B cell (primary cell): Measurements from ENCODE around the gene FANCD2. TPM values are rescaled to one million over a fixed set of nuclear protein-coding genes. Genes with fewer than 3 reads are reported as not detected.

Source experiments
- ATAC-seq: fragments of 200-7000 bp; cut with Tn5 transposase; one replicate; pipeline ENCODE4 v1.10.0; 2021; ENCODE audit warnings: low read depth, mild to moderate bottlenecking, moderate number of reproducible peaks, moderate library complexity
- CTCF ChIA-PET: fragments of 350-600 bp; sonication (Branson Sonifier 250); formaldehyde crosslinking; loops from one replicate; lab custom pipeline; 2021; ENCODE audit warnings: antibody characterized with exemption, inconsistent platforms; lab: Charles Lee
- POLR2A ChIA-PET: fragments of 350-600 bp; sonication (Branson Sonifier 250); formaldehyde crosslinking; loops from one replicate; lab custom pipeline; 2021; ENCODE audit warnings: antibody characterized with exemption; lab: Charles Lee
- DNase-seq: peaks from one replicate; pipeline ENCODE4 v3.0.0; 2013
- H2AFZ ChIP-seq: 2 replicates; pipeline ENCODE4 v1.6.1; 2012; ENCODE audit warnings: mild to moderate bottlenecking, low read depth, low read length; ENCODE audit not compliant: insufficient read depth, poor library complexity, severe bottlenecking
- H3K27ac ChIP-seq, 2 donors: 1 replicate in 1 of 2; 2 replicates in 1 of 2; pipeline ENCODE4 v1.5.1; 2012 to 2013; ENCODE audit warnings: low read length in 2 of 2, mild to moderate bottlenecking in 2 of 2, moderate library complexity in 1 of 2
- H3K27me3 ChIP-seq, 4 experiments: fragments of 200-600 bp in 1 of 4; sonication (generic) in 1 of 4; replicated peaks in 1 of 4; 1 replicate in 2 of 4; 2 replicates in 2 of 4; pipeline versions ENCODE4 v1.6.1 to v1.7.0; 2013 to 2016; ENCODE audit warnings: low read length in 3 of 4, mild to moderate bottlenecking in 2 of 4, mixed read lengths in 1 of 4, moderate library complexity in 1 of 4; ENCODE audit not compliant: insufficient read depth in 4 of 4, control insufficient read depth in 3 of 4; ENCODE audit errors: control extremely low read depth in 1 of 4
- H3K36me3 ChIP-seq, 2 experiments: replicated peaks in 1 of 2; 1 replicate in 1 of 2; 2 replicates in 1 of 2; pipeline versions ENCODE4 v1.6.1 to v1.7.1; 2013; ENCODE audit warnings: low read length in 1 of 2; ENCODE audit not compliant: insufficient read depth in 2 of 2, control insufficient read depth in 1 of 2; ENCODE audit errors: control extremely low read depth in 1 of 2, extremely low read depth in 1 of 2
- H3K4me1 ChIP-seq, 2 donors: fragments of 200-600 bp in 1 of 2; sonication (generic) in 1 of 2; 1 replicate in 1 of 2; 2 replicates in 1 of 2; pipeline versions ENCODE4 v1.5.1 to v1.6.1; 2013 to 2017; ENCODE audit warnings: low read length in 2 of 2; ENCODE audit not compliant: control insufficient read depth in 2 of 2, insufficient read depth in 2 of 2
- H3K4me2 ChIP-seq: replicated peaks from 2 replicates; pipeline ENCODE3; 2012; ENCODE audit warnings: mild to moderate bottlenecking, low read depth, low read length; ENCODE audit not compliant: poor library complexity, severe bottlenecking
- H3K4me3 ChIP-seq, 5 experiments: fragments of 200-600 bp in 1 of 5; sonication (generic) in 1 of 5; 1 replicate in 3 of 5; 2 replicates in 2 of 5; pipeline versions ENCODE4 v1.5.1 to v1.7.0; 2011 to 2016; ENCODE audit warnings: low read length in 4 of 5, mild to moderate bottlenecking in 4 of 5, low read depth in 2 of 5, control low read depth in 1 of 5, moderate library complexity in 1 of 5; ENCODE audit not compliant: insufficient read depth in 1 of 5; ENCODE audit errors: control extremely low read depth in 1 of 5, extremely low read depth in 1 of 5
- H3K79me2 ChIP-seq: fragments of 200-600 bp; sonication (generic); one replicate; pipeline ENCODE4 v1.6.0; 2016; ENCODE audit warnings: low read length; ENCODE audit not compliant: control insufficient read depth, insufficient read depth
- H3K9ac ChIP-seq: fragments of 200-600 bp; sonication (generic); 2 replicates; pipeline ENCODE4 v1.6.1; 2017; ENCODE audit warnings: mild to moderate bottlenecking, low read length, moderate library complexity
- H3K9me3 ChIP-seq, 3 donors: one replicate each; pipeline versions ENCODE4 v1.6.1 to v1.7.1; 2013; ENCODE audit warnings: low read length in 2 of 3; ENCODE audit not compliant: control insufficient read depth in 2 of 3, insufficient read depth in 1 of 3; ENCODE audit errors: control extremely low read depth in 1 of 3
- H4K20me1 ChIP-seq: 2 replicates; pipeline ENCODE4 v1.6.0; 2012; ENCODE audit warnings: mild to moderate bottlenecking, low read length; ENCODE audit not compliant: insufficient read depth, control insufficient read depth, poor library complexity, severe bottlenecking
- H3K27ac Mint-ChIP-seq: one replicate; pipeline ENCODE4 v1.8.0; 2021; ENCODE audit warnings: mixed read lengths
- H3K27me3 Mint-ChIP-seq: one replicate; pipeline ENCODE4 v1.8.0; 2021; ENCODE audit warnings: mixed read lengths
- H3K4me1 Mint-ChIP-seq: one replicate; pipeline ENCODE4 v1.8.0; 2021; ENCODE audit warnings: mixed read lengths
- H3K4me3 Mint-ChIP-seq: one replicate; pipeline ENCODE4 v1.8.0; 2021; ENCODE audit warnings: mixed read lengths
- H3K9me3 Mint-ChIP-seq: one replicate; pipeline ENCODE4 v1.8.0; 2022; ENCODE audit warnings: mixed read lengths; ENCODE audit not compliant: insufficient read depth
- CTCF ChIP-seq: fragments of 200-600 bp; IDR thresholded peaks from one replicate; pipeline ENCODE4 v1.8.0; 2022; ENCODE audit warnings: antibody characterized with exemption, mild to moderate bottlenecking
- EZH2 ChIP-seq: IDR thresholded peaks from 2 replicates; pipeline ENCODE4 v1.6.1; 2012; ENCODE audit warnings: borderline replicate concordance, low read depth, mild to moderate bottlenecking, moderate library complexity, low read length; ENCODE audit not compliant: insufficient read depth, poor library complexity, severe bottlenecking
- WGBS: methylation state at CpG from one replicate; pipeline ENCODE4 v1.1.5; 2013; ENCODE audit warnings: missing lambda C conversion rate; ENCODE audit not compliant: insufficient coverage; 5-methylcytosine and 5-hydroxymethylcytosine counted together
- intact Hi-C: fragments of 100-400 bp; cut with micrococcal nuclease; formaldehyde crosslinking; loops from one replicate; pipeline ENCODE4 v1.10.0; 2022
- polyA plus RNA-seq: library from polyadenylated mRNA; depleted of rRNA; stranded (reverse); fragments of >200 nt; gene quantifications from 2 replicates; pipeline ENCODE4 v1.2.3, GENCODE V29; 2012
- total RNA-seq, 2 donors: library from RNA; stranded (reverse); fragments of 120-200 nt in 1 of 2; gene quantifications; 1 replicate in 1 of 2; 2 replicates in 1 of 2; pipeline versions ENCODE4 v1.2.3 to v1.2.4, GENCODE V29; 2013 to 2022

FANCD2 gene
- total and polyA plus RNA-seq, 2 donors (not counting 1 experiment from before 2014, with no cell fraction given), result 31.7 to 65.8 TPM

GRCh38 chr3:10136426-10137005, 110.3 kb downstream of the FANCD2 start:
- H3K79me2 ChIP-seq, result no peaks in the 10 kb centered on the region
- no peak overlapping the region for H3K4me2 ChIP-seq
- H3K4me1 Mint-ChIP-seq, result peaks cover 2% of the 10 kb centered on the region
- intact Hi-C loops, result no loop called here
- no peaks in the 10 kb centered on the region for H3K36me3 ChIP-seq
- ATAC-seq, result no peak
- H3K9ac ChIP-seq, result no peak overlapping the region
- TF ChIP-seq CTCF (no peak), EZH2 (no peak)
- no peak overlapping the region for H3K4me3 ChIP-seq
- no peaks in the 10 kb centered on the region for H3K9me3 ChIP-seq
- no peak overlapping the region for H3K4me3 Mint-ChIP-seq
- H3K27ac Mint-ChIP-seq, result no peak overlapping the region
- no peak overlapping the region for H2AFZ ChIP-seq
- no peak overlapping the region for H3K27ac ChIP-seq
- ChIA-PET POLR2A (no interaction called here), CTCF (no interaction called here)
- H3K4me1 ChIP-seq, result peaks cover 0 to 6% of the 10 kb centered on the region in 2 donors
- no peaks in the 10 kb centered on the region for H4K20me1 ChIP-seq
- no peaks in the 10 kb centered on the region for H3K27me3 Mint-ChIP-seq
- no peaks in the 10 kb centered on the region for H3K9me3 Mint-ChIP-seq
- 98% methylated on average over 21 of the region's 25 CpGs for WGBS
- no peaks in the 10 kb centered on the region for H3K27me3 ChIP-seq
- no peak for DNase-seq

- ChIA-PET POLR2A (no interaction called here), CTCF (no interaction called here)
- H3K27me3 Mint-ChIP-seq, result no peaks in the 10 kb centered on the region
- intact Hi-C loops, result no loop called here
- ATAC-seq, result no peak
- H3K9me3 Mint-ChIP-seq, result no peaks in the 10 kb centered on the region
- Histone ChIP-seq H3K36me3 (no peaks in the 10 kb centered on the region), H3K4me1 (peaks cover 0 to 6% of the 10 kb centered on the region in 2 donors), H4K20me1 (no peaks in the 10 kb centered on the region), H3K4me2 (no peak overlapping the region), H3K4me3 (no peak overlapping the region), H2AFZ (no peak overlapping the region), H3K9ac (no peak overlapping the region), H3K27ac (no peak overlapping the region), H3K27me3 (no peaks in the 10 kb centered on the region), H3K9me3 (no peaks in the 10 kb centered on the region), H3K79me2 (peaks cover 4% of the 10 kb centered on the region)
- H3K27ac Mint-ChIP-seq, result no peak overlapping the region
- WGBS, result 85% methylated on average over 2 of the region's 4 CpGs
- H3K4me3 Mint-ChIP-seq, result no peak overlapping the region
- H3K4me1 Mint-ChIP-seq, result peaks cover 4% of the 10 kb centered on the region
- TF ChIP-seq CTCF (no peak), EZH2 (no peak)
- no peak for DNase-seq
Measured at GRCh38 chr3:10137178-10137577, 110.9 kb downstream of the FANCD2 start.
